GM23248 (cell line): Measurements from ENCODE around the gene UBP1. TPM values are rescaled to one million over a fixed set of nuclear protein-coding genes. Genes with fewer than 3 reads are reported as not detected.
A peak's percentile ranks its signal among the peaks of the same experiment; 100 is the strongest.

Source experiments
- DNase-seq: peaks from one replicate; pipeline ENCODE4 v3.0.0-alpha.2; 2015
- H2AFZ ChIP-seq: fragments of 200-600 bp; sonication (generic); 2 replicates; pipeline ENCODE4 v1.6.1; 2016; ENCODE audit warnings: antibody characterized with exemption
- H3F3A ChIP-seq: fragments of 200-600 bp; sonication (generic); 2 replicates; pipeline ENCODE4 v1.6.1; 2016; ENCODE audit warnings: mild to moderate bottlenecking, antibody characterized with exemption, mixed run types; ENCODE audit not compliant: insufficient read depth
- H3K27ac ChIP-seq: fragments of 200-600 bp; sonication (generic); 2 replicates; pipeline ENCODE4 v1.5.1; 2016; ENCODE audit warnings: mild to moderate bottlenecking
- H3K27me3 ChIP-seq: fragments of 200-600 bp; sonication (generic); replicated peaks from 2 replicates; pipeline ENCODE4 v1.6.1; 2016; ENCODE audit warnings: mild to moderate bottlenecking; ENCODE audit not compliant: insufficient read depth
- H3K36me3 ChIP-seq: fragments of 200-600 bp; sonication (generic); 2 replicates; pipeline ENCODE4 v1.6.1; 2016; ENCODE audit warnings: low read depth, mild to moderate bottlenecking
- H3K4me1 ChIP-seq: fragments of 200-600 bp; sonication (generic); 2 replicates; pipeline ENCODE4 v1.6.1; 2016; ENCODE audit warnings: mild to moderate bottlenecking; ENCODE audit not compliant: insufficient read depth
- H3K4me2 ChIP-seq: fragments of 200-600 bp; sonication (generic); one replicate; pipeline ENCODE4 v1.6.1; 2016; ENCODE audit warnings: mild to moderate bottlenecking; ENCODE audit not compliant: unreplicated experiment
- H3K4me3 ChIP-seq: fragments of 200-600 bp; sonication (generic); 2 replicates; pipeline ENCODE4 v1.5.1; 2016; ENCODE audit warnings: mild to moderate bottlenecking
- H3K79me2 ChIP-seq: fragments of 200-600 bp; sonication (generic); 2 replicates; pipeline ENCODE4 v1.6.1; 2016; ENCODE audit warnings: mild to moderate bottlenecking; ENCODE audit not compliant: insufficient read depth
- H3K9ac ChIP-seq: fragments of 200-600 bp; sonication (generic); 2 replicates; pipeline ENCODE4 v1.6.1; 2016; ENCODE audit warnings: mild to moderate bottlenecking
- H3K9me2 ChIP-seq: fragments of 200-600 bp; sonication (generic); 2 replicates; pipeline ENCODE4 v1.6.1; 2016; ENCODE audit warnings: mixed run types, mild to moderate bottlenecking, moderate library complexity; ENCODE audit not compliant: insufficient read depth
- H3K9me3 ChIP-seq: fragments of 200-600 bp; sonication (generic); one replicate; pipeline ENCODE4 v1.6.1; 2017; ENCODE audit warnings: low read depth
- H4K20me1 ChIP-seq: fragments of 200-600 bp; sonication (generic); 2 replicates; pipeline ENCODE4 v1.6.0; 2016; ENCODE audit not compliant: insufficient read depth
- EZH2 ChIP-seq: fragments of 200-600 bp; sonication (generic); IDR thresholded peaks from 2 replicates; pipeline ENCODE4 v1.6.1; 2018; ENCODE audit warnings: antibody characterized with exemption, mild to moderate bottlenecking; ENCODE audit not compliant: insufficient read depth, poor library complexity, severe bottlenecking
- EZH2phosphoT487 ChIP-seq: fragments of 200-600 bp; sonication (generic); IDR thresholded peaks from 2 replicates; pipeline ENCODE4 v1.6.1; 2018; ENCODE audit warnings: antibody characterized with exemption, moderate library complexity, mild to moderate bottlenecking, low read depth; ENCODE audit not compliant: insufficient read depth
- WGBS, 2 experiments: methylation state at CpG; one replicate each; pipeline ENCODE4 v1.1.6; 2015 to 2017; ENCODE audit warnings: low lambda C conversion rate in 2 of 2, low coverage in 1 of 2; ENCODE audit errors: missing lambda C conversion rate in 2 of 2; 5-methylcytosine and 5-hydroxymethylcytosine counted together
- in situ Hi-C: fragments of 300-500 bp; cut with MboI; formaldehyde crosslinking; loops from 2 replicates; pipeline ENCODE4 v1.15.0; 2020
- polyA plus RNA-seq: library from polyadenylated mRNA; unstranded; fragments of >200 nt; fragmentation: Nextera tagmentation; extraction: Ambion mirVana; gene quantifications from 2 replicates; pipeline ENCODE4 v1.2.1, GENCODE V29; 2016
- total RNA-seq: library from RNA; depleted of rRNA; stranded (reverse); fragments of >200 nt; shearing (Covaris generic); gene quantifications from 2 replicates; pipeline ENCODE4 v1.2.3, GENCODE V29; 2014; rRNA removed

Gene UBP1, protein sequence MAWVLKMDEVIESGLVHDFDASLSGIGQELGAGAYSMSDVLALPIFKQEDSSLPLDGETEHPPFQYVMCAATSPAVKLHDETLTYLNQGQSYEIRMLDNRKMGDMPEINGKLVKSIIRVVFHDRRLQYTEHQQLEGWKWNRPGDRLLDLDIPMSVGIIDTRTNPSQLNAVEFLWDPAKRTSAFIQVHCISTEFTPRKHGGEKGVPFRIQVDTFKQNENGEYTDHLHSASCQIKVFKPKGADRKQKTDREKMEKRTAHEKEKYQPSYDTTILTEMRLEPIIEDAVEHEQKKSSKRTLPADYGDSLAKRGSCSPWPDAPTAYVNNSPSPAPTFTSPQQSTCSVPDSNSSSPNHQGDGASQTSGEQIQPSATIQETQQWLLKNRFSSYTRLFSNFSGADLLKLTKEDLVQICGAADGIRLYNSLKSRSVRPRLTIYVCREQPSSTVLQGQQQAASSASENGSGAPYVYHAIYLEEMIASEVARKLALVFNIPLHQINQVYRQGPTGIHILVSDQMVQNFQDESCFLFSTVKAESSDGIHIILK
- total RNA-seq (27.4 and 38.7 TPM in 2 replicates), polyA plus RNA-seq (12.5 and 13.3 TPM in 2 replicates)

- TF ChIP-seq EZH2 (no peak), EZH2phosphoT487 (no peak)
- peak within 1 kb of the TSS; percentile 96 for H3K4me3 ChIP-seq
- peak within 1 kb of the TSS; percentile 94 for H2AFZ ChIP-seq
- H4K20me1 ChIP-seq = peaks cover 8% of the 10 kb centered on the region
- in situ Hi-C loops = no loop called here
- H3K9ac ChIP-seq = peak within 1 kb of the TSS; percentile 98
- peaks cover 42% of the 10 kb centered on the region for H3K79me2 ChIP-seq
- H3F3A ChIP-seq = peaks cover 45% of the 10 kb centered on the region
- H3K9me3 ChIP-seq = no peaks in the 10 kb centered on the region
- H3K36me3 ChIP-seq = no peaks in the 10 kb centered on the region
- H3K4me1 ChIP-seq = peaks cover 32% of the 10 kb centered on the region
- WGBS, 2 experiments = 1 to 2% methylated on average over 41 to 63 of the region's 68 CpGs
- H3K27ac ChIP-seq = peak within 1 kb of the TSS; percentile 100
- peak within 1 kb of the TSS; percentile 100 for H3K4me2 ChIP-seq
- DNase-seq = peak; percentile 100
- H3K9me2 ChIP-seq = no peaks in the 10 kb centered on the region
- no peaks in the 10 kb centered on the region for H3K27me3 ChIP-seq
Measured at GRCh38 chr3:33440328-33441224, at the start of gene UBP1. TSS of gene UBP1 (minus strand) at chr3:33440405. CDS start at chr3:33439848, 557 bp downstream.

GRCh38 chr3:33488683-33489082, 48.5 kb upstream of the UBP1 start:
- Histone ChIP-seq H3K27ac (no peak overlapping the region), H3K9me2 (no peaks in the 10 kb centered on the region), H3F3A (no peaks in the 10 kb centered on the region), H3K27me3 (no peaks in the 10 kb centered on the region), H3K9me3 (no peaks in the 10 kb centered on the region), H3K4me1 (no peaks in the 10 kb centered on the region), H3K79me2 (no peaks in the 10 kb centered on the region), H3K4me2 (no peak overlapping the region), H3K9ac (no peak overlapping the region), H3K4me3 (no peak overlapping the region), H2AFZ (no peak overlapping the region), H3K36me3 (no peaks in the 10 kb centered on the region), H4K20me1 (no peaks in the 10 kb centered on the region)
- TF ChIP-seq EZH2 = no peak
- no peak for TF ChIP-seq EZH2phosphoT487
- in situ Hi-C loops = no loop called here
- WGBS, 2 experiments = 76 to 86% methylated on average over 1 of the region's 1 CpG
- no peak for DNase-seq

GRCh38 chr3:33488246-33488645, 48.0 kb upstream of the UBP1 start:
- H3F3A ChIP-seq = no peaks in the 10 kb centered on the region
- H3K36me3 ChIP-seq = no peaks in the 10 kb centered on the region
- H3K27ac ChIP-seq = no peak overlapping the region
- TF ChIP-seq EZH2 (no peak), EZH2phosphoT487 (no peak)
- H3K4me2 ChIP-seq = no peak overlapping the region
- H3K4me1 ChIP-seq = no peaks in the 10 kb centered on the region
- in situ Hi-C loops = no loop called here
- no peak overlapping the region for H3K9ac ChIP-seq
- WGBS, 2 experiments = 76 to 78% methylated on average over 2 of the region's 2 CpGs
- H4K20me1 ChIP-seq = no peaks in the 10 kb centered on the region
- H3K79me2 ChIP-seq = no peaks in the 10 kb centered on the region
- H2AFZ ChIP-seq = no peak overlapping the region
- no peaks in the 10 kb centered on the region for H3K9me3 ChIP-seq
- no peaks in the 10 kb centered on the region for H3K27me3 ChIP-seq
- no peak for DNase-seq
- H3K9me2 ChIP-seq = no peaks in the 10 kb centered on the region
- no peak overlapping the region for H3K4me3 ChIP-seq

DNA sequence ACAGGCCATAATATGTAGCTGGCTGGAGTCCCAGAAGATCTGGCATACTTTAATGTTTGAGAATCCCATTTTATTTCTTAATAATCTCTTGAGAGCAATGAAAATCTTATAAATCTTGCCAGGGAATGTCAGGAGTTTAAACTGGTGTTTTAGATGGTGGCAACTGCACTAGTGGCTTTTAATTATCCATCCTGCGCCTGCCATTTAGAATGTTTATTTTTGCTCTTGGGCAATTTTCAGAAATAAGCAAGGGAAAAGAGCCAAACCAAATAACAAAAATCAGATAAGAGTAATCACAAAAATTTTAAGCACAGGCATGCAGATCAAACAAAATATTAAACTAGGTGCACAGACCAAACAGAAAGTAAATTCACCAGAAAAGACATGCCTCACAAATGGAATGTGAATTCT, 41.9 kb upstream of the UBP1 start:
- no peak overlapping the region for H3K4me2 ChIP-seq

More for the DNA sequence above, 41.9 kb upstream of the UBP1 start:
- peaks cover 4% of the 10 kb centered on the region; the same call in 1 of the 2 replicates for H3K4me1 ChIP-seq
- 54 to 67% methylated on average over 1 of the region's 1 CpG for WGBS, 2 experiments
- H3K4me3 ChIP-seq = no peak overlapping the region
- H4K20me1 ChIP-seq = no peaks in the 10 kb centered on the region
- peak; percentile 1 for DNase-seq
- H3K36me3 ChIP-seq = no peaks in the 10 kb centered on the region
- no peaks in the 10 kb centered on the region for H3K9me2 ChIP-seq
- TF ChIP-seq EZH2phosphoT487 = no peak
- no peak for TF ChIP-seq EZH2
- no peaks in the 10 kb centered on the region for H3K27me3 ChIP-seq
- in situ Hi-C loops = no loop called here
- no peak overlapping the region for H3K9ac ChIP-seq
- H3K9me3 ChIP-seq = no peaks in the 10 kb centered on the region
- H2AFZ ChIP-seq = no peak overlapping the region
- no peak overlapping the region for H3K27ac ChIP-seq
- no peaks in the 10 kb centered on the region for H3K79me2 ChIP-seq
- no peaks in the 10 kb centered on the region for H3F3A ChIP-seq
